ENCODE measurements around the gene C19orf53. TPM values are rescaled to one million over a fixed set of nuclear protein-coding genes. Genes with fewer than 3 reads are reported as not detected.
"Not testable (repeated sequence)": the region's sequence is repeated elsewhere in the genome, so short reads cannot be mapped to it uniquely, and the experiment has no call there.

C19orf53 gene
- total RNA-seq, 1 donor from 2014 or later: 20.8 TPM

DNA sequence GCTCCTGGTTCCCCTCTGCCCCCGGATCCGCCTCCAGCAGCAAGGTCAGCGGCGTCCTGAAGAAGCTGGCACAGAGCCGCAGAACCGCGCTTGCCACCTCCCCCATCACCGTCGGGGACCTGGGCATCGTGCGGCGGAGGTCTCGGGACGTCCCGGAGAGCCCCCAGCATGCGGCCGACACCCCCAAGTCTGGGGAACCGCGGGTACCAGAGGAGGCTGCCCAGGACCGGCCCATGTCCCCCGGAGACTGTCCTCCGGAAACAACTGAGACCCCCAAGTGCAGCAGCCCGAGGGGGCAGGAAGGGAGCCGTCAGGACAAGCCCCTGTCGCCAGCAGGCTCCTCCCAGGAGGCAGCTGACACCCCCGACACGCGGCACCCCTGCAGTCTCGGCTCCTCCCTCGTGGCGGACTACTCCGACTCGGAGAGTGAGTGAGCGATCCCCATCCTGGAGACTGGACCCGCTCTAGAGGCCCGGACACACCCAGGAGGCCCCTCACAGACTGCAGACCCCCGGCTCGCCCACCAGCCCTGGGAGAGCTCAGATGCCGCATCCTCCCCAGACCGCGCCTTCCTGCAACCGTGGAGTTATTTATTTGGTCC lies 11.5 kb upstream of the C19orf53 start:
- FAIRE-seq: no peak
- no peak for DNase-seq (ENCODE audit: low spot score in 2 of 2)

GRCh38 chr19:13763265-13763664 lies 11.0 kb upstream of the C19orf53 start:
- FAIRE-seq (no peak), DNase-seq (ENCODE audit: low spot score in 2 of 2) (no peak)

GRCh38 chr19:13764101-13764807 lies 10.0 kb upstream of the C19orf53 start, which contains the start of gene MRI1:
MRI1 (plus strand) TSS chr19:13764522; CDS start chr19:13764589, 67 bp downstream.
- FAIRE-seq (no peak), DNase-seq (ENCODE audit: low spot score in 2 of 2) (peak; percentile 93 to 95)

DNA sequence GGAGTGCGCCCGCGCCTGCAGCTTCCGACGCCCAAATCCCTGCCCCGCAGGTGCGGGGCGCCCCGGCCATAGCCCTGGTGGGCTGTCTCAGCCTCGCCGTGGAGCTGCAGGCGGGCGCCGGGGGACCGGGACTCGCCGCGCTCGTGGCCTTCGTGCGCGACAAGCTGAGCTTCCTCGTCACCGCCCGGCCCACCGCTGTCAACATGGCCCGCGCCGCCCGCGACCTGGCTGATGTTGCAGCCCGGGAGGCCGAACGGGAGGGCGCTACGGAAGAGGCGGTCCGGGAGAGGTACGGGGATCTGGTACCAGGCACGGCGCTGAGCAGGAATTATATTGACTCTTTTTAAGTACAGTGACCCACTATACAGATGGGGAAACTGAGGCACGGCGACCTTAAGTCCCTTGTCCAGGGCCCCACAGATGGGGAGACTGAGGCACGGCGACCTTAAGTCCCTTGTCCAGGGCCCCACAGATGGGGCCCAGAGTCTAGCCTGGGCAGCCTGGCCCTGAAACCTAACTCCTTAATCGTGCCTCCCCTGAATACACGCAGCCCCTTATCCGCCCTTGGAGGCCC lies 9.3 kb upstream of the C19orf53 start:
- no peak for FAIRE-seq
- peak in 1 of 2 donors; percentile 30 for DNase-seq (ENCODE audit: low spot score in 2 of 2)

DNA sequence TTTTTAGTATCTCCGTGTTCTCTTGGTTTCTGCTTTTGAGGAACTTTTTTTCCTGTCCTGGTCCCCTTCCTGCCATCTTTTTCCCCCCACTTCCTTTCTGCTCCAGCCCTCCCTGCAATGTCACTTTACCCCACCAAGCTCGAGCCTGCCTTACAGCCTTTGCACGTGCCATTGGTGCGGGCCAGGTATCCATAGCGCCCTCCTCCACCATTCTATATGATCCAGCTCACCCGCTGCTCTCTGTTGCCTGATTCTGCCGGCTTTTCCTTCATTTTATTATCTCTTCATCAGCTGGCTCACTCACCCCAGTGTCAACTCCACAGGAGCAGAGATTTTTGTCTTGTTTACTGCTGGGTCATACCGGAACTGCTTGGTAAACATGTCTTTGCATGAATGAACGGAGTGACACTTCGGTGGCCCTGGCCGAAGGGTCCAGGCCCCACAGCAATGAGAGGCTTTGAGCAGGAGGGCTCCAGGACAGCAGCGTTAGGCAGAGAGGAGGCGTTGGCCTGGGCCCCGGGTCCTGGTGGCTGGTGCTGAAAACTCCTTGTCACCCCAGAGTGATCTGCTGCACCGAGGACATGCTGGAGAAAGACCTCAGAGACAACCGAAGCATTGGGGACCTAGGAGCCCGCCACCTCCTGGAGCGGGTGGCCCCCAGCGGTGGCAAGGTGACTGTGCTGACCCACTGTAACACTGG lies 8.7 kb upstream of the C19orf53 start:
- FAIRE-seq (no peak), DNase-seq (ENCODE audit: low spot score in 2 of 2) (no peak)

GRCh38 chr19:13766095-13766481 lies 8.2 kb upstream of the C19orf53 start:
- no peak for DNase-seq (ENCODE audit: low spot score in 2 of 2)
- FAIRE-seq: no peak

- no peak for FAIRE-seq
- no peak for DNase-seq (ENCODE audit: low spot score in 2 of 2)
These were observed 5.7 kb upstream of the C19orf53 start for GRCh38 chr19:13768510-13768909.

GRCh38 chr19:13770013-13770635 lies 4.1 kb upstream of the C19orf53 start:
- DNase-seq (ENCODE audit: low spot score in 2 of 2) (no peak), FAIRE-seq (no peak)

- DNase-seq (ENCODE audit: low spot score in 2 of 2) (no peak), FAIRE-seq (no peak)
These were observed 4.1 kb downstream of the C19orf53 start for GRCh38 chr19:13778398-13778797.

DNA sequence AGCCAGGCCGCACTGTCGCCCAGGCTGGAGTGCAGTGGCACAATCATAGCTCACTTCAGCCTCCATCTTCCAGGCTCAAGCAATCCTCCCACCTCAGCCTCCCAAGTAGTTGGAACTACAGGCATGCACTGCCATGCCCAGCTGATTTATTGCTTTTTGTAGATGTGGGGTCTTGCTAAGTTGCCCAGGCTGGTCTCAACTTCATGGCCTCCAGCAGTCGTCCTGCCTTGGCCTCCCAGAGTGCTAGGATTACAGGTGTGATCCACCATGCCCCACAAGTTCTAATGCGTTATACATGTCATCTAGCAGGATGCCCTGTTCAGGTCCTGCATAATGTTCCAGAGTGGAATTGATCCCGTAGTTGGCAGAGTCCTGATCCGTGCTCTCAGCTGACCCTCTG lies 4.6 kb downstream of the C19orf53 start:
- no peak for FAIRE-seq
- no peak for DNase-seq (ENCODE audit: low spot score in 2 of 2)

DNA sequence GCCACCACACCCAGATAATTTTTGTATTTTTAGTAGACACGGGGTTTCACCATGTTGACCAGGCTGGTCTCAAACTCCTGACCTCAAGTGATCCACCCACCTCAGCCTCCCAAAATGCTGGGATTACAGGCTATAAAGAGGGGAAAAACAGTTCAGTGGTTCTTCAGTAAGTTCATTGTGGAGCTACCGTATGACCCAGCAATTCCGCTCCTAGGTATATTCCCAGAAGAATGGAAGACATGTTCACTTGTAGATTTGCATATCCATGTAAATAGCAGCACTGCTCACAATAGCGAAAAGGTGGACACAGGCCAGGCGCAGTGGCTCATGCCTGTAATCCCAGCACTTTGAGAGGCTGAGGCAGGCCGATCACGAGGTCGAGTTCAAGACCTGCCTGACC lies 5.5 kb downstream of the C19orf53 start:
- FAIRE-seq; DNase-seq (ENCODE audit: low spot score in 2 of 2): not testable (repeated sequence)

- DNase-seq (ENCODE audit: low spot score in 2 of 2): no peak
- no peak for FAIRE-seq
These were observed 7.3 kb downstream of the C19orf53 start for GRCh38 chr19:13781547-13781946.

DNA sequence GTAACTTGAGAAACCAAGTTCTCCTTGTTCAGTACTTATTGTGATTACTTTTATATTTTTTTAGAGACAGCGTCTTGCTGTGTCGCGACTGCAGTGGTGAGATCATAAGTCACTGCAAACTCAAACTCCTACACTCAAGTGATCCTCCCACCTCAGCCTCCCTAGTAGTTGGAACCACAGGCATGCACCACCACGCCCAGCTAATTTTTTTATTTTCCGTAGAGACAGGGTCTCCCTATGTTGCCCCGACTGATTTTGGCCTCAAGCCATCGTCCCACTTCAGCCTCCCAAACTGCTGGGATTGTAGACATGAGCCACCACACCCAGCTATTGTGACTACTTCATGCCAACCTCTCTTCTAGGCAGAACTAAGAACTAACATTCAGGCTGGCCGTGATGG lies 8.3 kb downstream of the C19orf53 start:
- FAIRE-seq (no peak), DNase-seq (ENCODE audit: low spot score in 2 of 2) (no peak)

DNA sequence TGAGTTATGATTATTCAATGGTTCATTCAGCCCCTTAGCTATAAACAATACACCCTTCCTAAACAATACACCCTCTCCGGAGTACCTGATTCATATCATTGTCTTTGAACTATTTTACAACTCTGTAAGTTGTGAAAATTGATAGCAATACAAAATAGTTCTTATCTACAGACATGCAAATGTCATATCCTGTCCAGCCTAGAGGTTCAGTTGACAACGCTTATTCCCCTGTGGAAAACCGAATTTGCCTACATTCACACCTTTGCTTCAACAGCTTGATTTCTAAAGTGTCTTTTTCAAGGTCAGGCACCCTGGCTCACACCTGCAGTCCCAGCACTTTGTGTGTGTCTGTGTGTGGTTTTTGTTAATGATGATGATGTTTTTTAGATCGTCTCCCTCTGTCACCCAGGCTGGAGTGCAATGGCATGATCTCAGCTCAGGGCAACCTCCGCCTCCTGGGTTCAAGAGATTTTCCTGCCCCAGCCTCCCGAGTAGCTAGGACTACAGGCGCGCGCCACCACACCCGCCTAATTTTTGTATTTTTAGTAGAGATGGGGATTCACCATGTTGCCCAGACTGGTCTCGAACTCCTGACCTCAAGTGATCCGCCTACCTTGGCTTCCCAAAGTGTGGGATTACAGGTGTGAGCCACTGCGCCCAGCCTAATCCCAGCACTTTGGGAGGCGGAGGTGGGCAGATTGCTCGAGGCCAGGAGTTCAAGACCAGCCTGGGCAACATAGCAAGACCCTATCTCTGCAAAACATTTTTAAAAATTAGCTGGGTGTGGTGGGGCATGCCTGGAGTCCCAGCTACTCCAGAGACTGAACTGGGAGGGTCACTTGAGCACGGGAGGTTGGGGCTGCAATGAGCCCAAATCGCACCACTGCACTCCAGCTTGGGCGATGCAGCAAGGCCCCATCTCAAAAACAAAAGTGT lies 9.6 kb downstream of the C19orf53 start:
- DNase-seq (ENCODE audit: low spot score in 2 of 2) (no peak), FAIRE-seq (no peak)

- no peak for DNase-seq (ENCODE audit: low spot score in 2 of 2)
These were observed 10.6 kb downstream of the C19orf53 start for GRCh38 chr19:13784731-13785452.

DNA sequence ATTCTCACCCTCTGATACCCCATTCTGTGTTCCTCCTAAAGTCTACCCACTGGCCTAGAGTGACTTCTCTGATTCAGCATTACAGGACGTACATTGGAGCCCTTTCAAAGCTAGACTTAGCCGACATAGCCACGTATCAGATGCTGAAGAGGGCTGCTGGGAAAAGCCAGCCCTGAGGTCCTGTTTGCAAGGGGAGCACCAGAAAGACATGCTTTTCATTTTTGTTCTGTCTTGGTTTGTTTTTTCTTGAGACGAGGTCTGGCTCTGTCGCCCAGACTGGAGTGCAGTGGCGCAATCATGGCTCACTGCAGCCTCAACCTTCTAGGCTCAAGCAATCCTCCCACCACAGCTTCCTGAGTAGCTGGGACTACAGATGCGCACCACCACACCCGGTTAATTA lies 14.7 kb downstream of the C19orf53 start:
- FAIRE-seq (no peak), DNase-seq (ENCODE audit: low spot score in 2 of 2) (no peak)

More at GRCh38 chr19:13784731-13785452, 10.6 kb downstream of the C19orf53 start:
- FAIRE-seq: no peak

DNA sequence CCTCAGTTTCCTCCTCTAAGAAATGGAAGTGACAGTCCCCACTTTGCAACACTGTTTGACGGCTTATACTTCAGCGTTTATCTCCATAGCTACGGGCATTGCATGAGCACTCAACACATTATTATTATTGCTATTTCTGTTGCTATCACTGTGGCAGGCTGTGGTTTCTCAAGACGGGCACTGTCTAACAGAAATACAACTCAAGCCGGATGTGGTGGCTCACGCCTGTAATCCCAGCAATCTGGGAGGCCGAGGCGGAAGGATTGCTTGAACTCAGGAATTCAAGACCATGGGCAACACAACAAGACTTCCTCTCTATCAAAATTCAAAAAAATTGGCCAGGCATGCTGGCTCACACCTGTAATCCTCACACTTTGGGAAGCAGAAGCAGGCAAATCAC lies 16.1 kb downstream of the C19orf53 start:
- FAIRE-seq (no peak), DNase-seq (ENCODE audit: low spot score in 2 of 2) (no peak)

DNA sequence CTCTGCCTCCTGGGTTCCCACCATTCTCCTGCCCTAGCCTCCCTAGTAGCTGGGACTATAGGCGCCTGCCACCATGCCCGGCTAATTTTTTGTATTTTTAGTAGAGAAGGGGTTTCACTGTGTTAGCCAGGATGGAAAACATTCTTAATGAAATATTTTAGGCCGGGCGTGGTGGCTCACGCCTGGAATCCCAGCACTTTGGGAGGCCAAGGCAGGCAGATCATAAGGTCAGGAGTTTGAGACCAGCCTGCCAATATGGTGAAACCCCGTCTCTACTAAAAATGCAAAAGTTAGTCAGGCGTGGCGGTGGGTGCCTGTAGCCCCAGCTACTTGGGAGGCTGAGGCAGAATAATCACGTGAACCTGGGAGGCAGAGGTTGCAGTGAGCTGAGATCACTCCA lies 19.1 kb downstream of the C19orf53 start:
- FAIRE-seq: not testable (repeated sequence)

GRCh38 chr19:13794398-13794756 lies 20.1 kb downstream of the C19orf53 start:
- DNase-seq (ENCODE audit: low spot score in 2 of 2) (no peak), FAIRE-seq (no peak)

More for the DNA sequence above, 19.1 kb downstream of the C19orf53 start:
- DNase-seq (ENCODE audit: low spot score in 2 of 2): not testable (repeated sequence)
